Nephron progenitor cell (in vitro differentiated cells): Measurements from ENCODE around the gene TTLL9.

Source experiments
- DNase-seq: peaks from one replicate; pipeline ENCODE4 v3.0.0; 2021
- H3K27ac Mint-ChIP-seq: 2 replicates; pipeline ENCODE4 v1.8.0; 2021; ENCODE audit warnings: mild to moderate bottlenecking, moderate library complexity, mixed read lengths
- H3K27me3 Mint-ChIP-seq: 2 replicates; pipeline ENCODE4 v1.8.0; 2021; ENCODE audit warnings: mild to moderate bottlenecking, low read depth, mixed read lengths; ENCODE audit not compliant: poor library complexity
- H3K36me3 Mint-ChIP-seq: 2 replicates; pipeline ENCODE4 v1.8.0; 2021; ENCODE audit warnings: low read depth, mixed read lengths
- H3K4me1 Mint-ChIP-seq: 2 replicates; pipeline ENCODE4 v1.8.0; 2021; ENCODE audit warnings: mixed read lengths
- H3K4me3 Mint-ChIP-seq: 2 replicates; pipeline ENCODE4 v1.8.0; 2021; ENCODE audit warnings: mild to moderate bottlenecking, moderate library complexity, mixed read lengths
- H3K9me3 Mint-ChIP-seq: 2 replicates; pipeline ENCODE4 v1.8.0; 2021; ENCODE audit warnings: mild to moderate bottlenecking, moderate library complexity, mixed read lengths
- CTCF ChIP-seq: fragments of 200-600 bp; sonication (generic); IDR thresholded peaks from 2 replicates; pipeline ENCODE4 v1.5.0; 2021; ENCODE audit warnings: antibody characterized with exemption

TTLL9 gene

DNA sequence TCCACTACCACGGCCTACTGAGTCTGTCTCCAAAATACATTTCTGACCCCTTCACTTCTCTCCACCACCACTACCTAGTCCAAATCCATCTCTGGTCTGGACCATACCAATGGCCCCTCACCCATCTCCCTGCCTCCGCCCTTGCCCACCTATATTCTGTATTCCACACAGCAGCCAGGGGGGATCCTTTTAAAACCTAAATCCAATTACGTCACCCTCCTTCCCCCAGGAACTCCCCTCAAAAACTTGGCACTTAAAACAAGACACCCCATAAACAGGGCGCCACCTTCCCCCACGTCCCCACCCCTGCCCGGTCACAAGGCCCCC, 80.7 kb downstream of the TTLL9 start:
- Mint-ChIP-seq H3K27ac (peak overlapping the region; percentile 95), H3K4me3 (peak overlapping the region; percentile 99), H3K36me3 (peaks cover 48% of the 10 kb centered on the region), H3K4me1 (peaks cover 34% of the 10 kb centered on the region), H3K9me3 (peaks cover 3% of the 10 kb centered on the region), H3K27me3 (peaks cover 35% of the 10 kb centered on the region)
- no peak for DNase-seq
- TF ChIP-seq CTCF, result no peak

DNA sequence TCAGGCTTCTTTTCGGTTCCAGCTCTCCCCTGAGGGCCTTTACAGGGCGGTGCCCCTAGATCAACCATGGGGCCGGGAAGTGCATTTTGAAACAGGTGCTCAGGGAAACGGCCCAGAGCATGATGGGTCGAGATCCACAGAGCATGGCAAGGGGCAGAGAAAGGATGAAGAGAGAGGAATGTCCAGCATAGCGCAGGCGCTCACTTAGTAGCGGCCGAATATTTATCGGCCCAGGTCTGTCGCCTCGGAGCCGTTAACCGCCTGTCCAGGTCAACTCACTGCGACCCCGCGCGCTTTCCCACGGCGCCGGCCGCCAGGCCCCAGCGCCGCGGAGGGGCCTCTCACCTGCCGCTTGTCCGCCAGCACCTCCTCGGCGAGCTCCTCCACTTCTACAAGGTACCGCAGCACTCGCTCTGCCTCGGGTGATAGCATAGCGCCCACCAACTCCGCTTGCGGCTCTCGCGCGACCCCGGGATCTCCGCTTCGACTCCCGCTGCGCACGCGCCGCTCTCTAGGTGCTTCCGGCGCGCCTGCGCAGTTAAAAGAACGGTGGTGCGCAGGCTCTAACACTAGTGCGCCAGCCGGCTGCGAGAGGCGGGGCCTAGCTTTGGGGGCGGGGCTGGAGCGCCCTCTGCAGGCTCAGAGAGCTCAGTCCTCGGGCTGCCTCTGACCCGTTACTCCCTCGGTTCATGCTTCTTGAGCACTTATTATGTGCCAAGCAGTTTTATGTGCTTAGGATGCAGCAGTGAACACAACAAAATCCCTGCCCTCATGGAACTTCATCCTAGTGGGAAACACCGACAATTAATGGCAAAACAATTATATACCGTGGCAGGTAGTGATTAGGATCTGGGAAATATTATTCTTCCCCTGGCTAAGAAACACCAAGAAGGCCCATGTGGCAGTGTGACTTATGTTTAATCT, 81.4 kb downstream of the TTLL9 start, which contains the start of gene PDRG1:
PDRG1 (minus strand) TSS at position 517 of the 924 bp plus-strand sequence; CDS start at position 432, 85 bp downstream.
- Mint-ChIP-seq H3K36me3 (peaks cover 42% of the 10 kb centered on the region), H3K27me3 (peaks cover 42% of the 10 kb centered on the region), H3K4me1 (peaks cover 34% of the 10 kb centered on the region), H3K9me3 (peaks cover 3% of the 10 kb centered on the region), H3K27ac (peak within 1 kb of the TSS; percentile 99), H3K4me3 (peak within 1 kb of the TSS; percentile 99)
- peak; percentile 99 for DNase-seq
- peak; percentile 77 for TF ChIP-seq CTCF

- H3K9me3 Mint-ChIP-seq, result peaks cover 2% of the 10 kb centered on the region
- DNase-seq, result no peak
- H3K4me1 Mint-ChIP-seq, result peaks cover 33% of the 10 kb centered on the region
- no peak for TF ChIP-seq CTCF
- H3K27me3 Mint-ChIP-seq, result peaks cover 49% of the 10 kb centered on the region
- no peak overlapping the region for H3K4me3 Mint-ChIP-seq
- peaks cover 26% of the 10 kb centered on the region for H3K36me3 Mint-ChIP-seq
- H3K27ac Mint-ChIP-seq, result no peak overlapping the region
Measured at GRCh38 chr20:31953556-31954148, 83.2 kb downstream of the TTLL9 start.

DNA sequence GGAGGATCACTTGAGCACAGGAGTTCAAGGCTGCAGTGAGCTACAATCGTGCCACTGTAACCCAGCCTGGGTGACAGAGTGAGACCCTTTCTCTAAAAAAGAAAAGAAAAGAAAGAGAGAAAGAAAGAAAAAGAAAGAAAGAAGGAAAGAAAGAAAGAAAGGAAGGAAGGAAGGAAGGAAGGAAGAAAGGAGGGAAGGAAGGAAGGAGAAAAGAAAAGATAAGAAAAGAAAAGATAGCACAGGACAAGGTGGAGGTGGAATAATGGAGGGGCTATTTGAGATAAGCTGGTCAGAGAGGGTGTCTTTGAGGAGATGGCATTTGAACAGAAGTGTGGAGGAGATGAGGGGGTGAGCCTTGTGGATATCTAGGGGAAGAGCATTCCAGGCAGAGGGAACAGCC, 84.1 kb downstream of the TTLL9 start:
- H3K27ac Mint-ChIP-seq, result no peak overlapping the region
- H3K36me3 Mint-ChIP-seq, result peaks cover 18% of the 10 kb centered on the region
- DNase-seq, result no peak
- H3K4me3 Mint-ChIP-seq, result no peak overlapping the region
- H3K27me3 Mint-ChIP-seq, result peaks cover 51% of the 10 kb centered on the region
- TF ChIP-seq CTCF, result no peak
- H3K4me1 Mint-ChIP-seq, result peaks cover 27% of the 10 kb centered on the region
- H3K9me3 Mint-ChIP-seq, result no peaks in the 10 kb centered on the region

- Mint-ChIP-seq H3K27me3 (peaks cover 53% of the 10 kb centered on the region), H3K4me1 (peaks cover 12% of the 10 kb centered on the region), H3K36me3 (no peaks in the 10 kb centered on the region), H3K27ac (no peak overlapping the region), H3K4me3 (no peak overlapping the region), H3K9me3 (no peaks in the 10 kb centered on the region)
- no peak for DNase-seq
- no peak for TF ChIP-seq CTCF
Measured at GRCh38 chr20:31956556-31957526, 86.4 kb downstream of the TTLL9 start.
